Neutrophil (primary cell): Measurements from ENCODE around the gene YPEL4.
A peak's percentile ranks its signal among the peaks of the same experiment; 100 is the strongest.

ENCODE experiments used
- H3K27ac ChIP-seq: fragments of 200-600 bp; sonication (generic); 2 replicates; pipeline ENCODE4 v1.5.1; 2016; ENCODE audit warnings: mild to moderate bottlenecking, moderate library complexity
- H3K27me3 ChIP-seq: fragments of 200-600 bp; sonication (generic); 2 replicates; pipeline ENCODE4 v1.6.0; 2016; ENCODE audit warnings: mild to moderate bottlenecking
- H3K36me3 ChIP-seq: fragments of 200-600 bp; sonication (generic); 2 replicates; pipeline ENCODE4 v1.5.1; 2017
- H3K4me1 ChIP-seq, 2 experiments: fragments of 200-600 bp in 1 of 2; sonication (generic) in 1 of 2; 1 replicate in 1 of 2; 2 replicates in 1 of 2; pipeline versions ENCODE4 v1.5.1 to v1.6.1; 2013 to 2016; ENCODE audit warnings: low read depth in 1 of 2, low read length in 1 of 2, mild to moderate bottlenecking in 1 of 2, moderate library complexity in 1 of 2; ENCODE audit not compliant: control insufficient read depth in 1 of 2, insufficient read depth in 1 of 2
- H3K4me3 ChIP-seq, 2 experiments: fragments of 200-600 bp in 1 of 2; sonication (generic) in 1 of 2; 1 replicate in 1 of 2; 2 replicates in 1 of 2; pipeline ENCODE4 v1.5.1; 2013 to 2016; ENCODE audit warnings: low read depth in 1 of 2, low read length in 1 of 2, mild to moderate bottlenecking in 1 of 2, moderate library complexity in 1 of 2
- H3K9me3 ChIP-seq: fragments of 200-600 bp; sonication (generic); 2 replicates; pipeline ENCODE4 v1.5.1; 2016
- CTCF ChIP-seq: fragments of 200-600 bp; sonication (generic); IDR thresholded peaks from 2 replicates; pipeline ENCODE4 v1.5.1; 2016; ENCODE audit warnings: antibody characterized with exemption

Gene YPEL4

GRCh38 chr11:57645689-57646085, 4.0 kb downstream of the YPEL4 start:
- Histone ChIP-seq H3K27me3 (peaks cover 91% of the 10 kb centered on the region), H3K4me1 (no peaks in the 10 kb centered on the region), H3K9me3 (no peaks in the 10 kb centered on the region), H3K36me3 (no peaks in the 10 kb centered on the region), H3K27ac (no peak overlapping the region), H3K4me3 (no peak overlapping the region)
- TF ChIP-seq CTCF, result no peak

- no peak overlapping the region for H3K27ac ChIP-seq
- peaks cover 91% of the 10 kb centered on the region for H3K27me3 ChIP-seq
- no peaks in the 10 kb centered on the region for H3K4me1 ChIP-seq
- peak; percentile 80 for TF ChIP-seq CTCF
- no peaks in the 10 kb centered on the region for H3K9me3 ChIP-seq
- no peak overlapping the region for H3K4me3 ChIP-seq
- H3K36me3 ChIP-seq, result no peaks in the 10 kb centered on the region
These were observed 4.7 kb downstream of the YPEL4 start for GRCh38 chr11:57644748-57645688.

GRCh38 chr11:57643802-57644201, 5.9 kb downstream of the YPEL4 start:
- TF ChIP-seq CTCF, result no peak
- Histone ChIP-seq H3K4me1 (peaks cover 6 to 8% of the 10 kb centered on the region in 2 experiments), H3K36me3 (no peaks in the 10 kb centered on the region), H3K9me3 (no peaks in the 10 kb centered on the region), H3K4me3 (no peak overlapping the region), H3K27me3 (peaks cover 91% of the 10 kb centered on the region), H3K27ac (no peak overlapping the region)

- Histone ChIP-seq H3K27me3 (peaks cover 91% of the 10 kb centered on the region), H3K4me1 (peaks cover 16 to 21% of the 10 kb centered on the region in 2 experiments), H3K36me3 (no peaks in the 10 kb centered on the region), H3K27ac (no peak overlapping the region), H3K4me3 (no peak overlapping the region), H3K9me3 (no peaks in the 10 kb centered on the region)
- TF ChIP-seq CTCF, result no peak
These were observed 8.5 kb downstream of the YPEL4 start for GRCh38 chr11:57641011-57641807.

GRCh38 chr11:57640068-57640800, 9.5 kb downstream of the YPEL4 start:
- no peak for TF ChIP-seq CTCF
- Histone ChIP-seq H3K9me3 (no peaks in the 10 kb centered on the region), H3K4me3 (no peak overlapping the region), H3K4me1 (peaks cover 16 to 21% of the 10 kb centered on the region in 2 experiments), H3K27ac (no peak overlapping the region), H3K36me3 (no peaks in the 10 kb centered on the region), H3K27me3 (peaks cover 89% of the 10 kb centered on the region)
